Gastroesophageal sphincter (tissue), 4 donors: Measurements from ENCODE around the gene NEDD4L. TPM values are rescaled to one million over a fixed set of nuclear protein-coding genes. Genes with fewer than 3 reads are reported as not detected.
A peak's percentile ranks its signal among the peaks of the same experiment; 100 is the strongest.

ENCODE experiments used
- ATAC-seq: fragments of 150-250 bp; one replicate; pipeline ENCODE4 v1.9.1; 2016; ENCODE audit warnings: mild to moderate bottlenecking, moderate library complexity
- H3K27ac ChIP-seq, 4 donors: fragments of 200-600 bp; sonication (generic) in 3 of 4; 1 replicate in 3 of 4; 2 replicates in 1 of 4; pipeline ENCODE4 v1.5.1; 2016 to 2019
- H3K27me3 ChIP-seq: fragments of 200-600 bp; sonication (generic); one replicate; pipeline ENCODE4 v1.5.1; 2019
- H3K36me3 ChIP-seq, 2 donors: fragments of 200-600 bp; sonication (generic); one replicate each; pipeline ENCODE4 v1.5.1; 2019; ENCODE audit warnings: control low read depth in 1 of 2
- H3K4me1 ChIP-seq, 3 donors: fragments of 200-600 bp; sonication (generic); 1 replicate in 2 of 3; 2 replicates in 1 of 3; pipeline ENCODE4 v1.5.1; 2016 to 2019; ENCODE audit warnings: control low read depth in 2 of 3
- H3K4me3 ChIP-seq, 2 donors: fragments of 200-600 bp; sonication (generic); one replicate each; pipeline ENCODE4 v1.5.1; 2019; ENCODE audit warnings: mild to moderate bottlenecking in 1 of 2, moderate library complexity in 1 of 2
- H3K9me3 ChIP-seq, 3 donors: fragments of 200-600 bp; sonication (generic); one replicate each; pipeline ENCODE4 v1.5.1; 2017 to 2019; ENCODE audit warnings: control low read depth in 2 of 3
- EP300 ChIP-seq: sonication (generic); formaldehyde crosslinking; IDR thresholded peaks from one replicate; pipeline ENCODE4 v1.6.1; 2017; ENCODE audit warnings: antibody characterized with exemption, mild to moderate bottlenecking
- POLR2A ChIP-seq, 2 donors: fragments of 450-650 bp; IDR thresholded peaks; one replicate each; pipeline ENCODE4 v1.6.1; 2017; ENCODE audit warnings: antibody characterized with exemption in 2 of 2, mild to moderate bottlenecking in 2 of 2, moderate library complexity in 1 of 2
- POLR2AphosphoS5 ChIP-seq: sonication (generic); formaldehyde crosslinking; IDR thresholded peaks from one replicate; pipeline ENCODE4 v1.6.1; 2017; ENCODE audit warnings: antibody characterized with exemption
- WGBS, 2 donors: methylation state at CpG; one replicate each; pipeline ENCODE4 v1.1.5; 2018; ENCODE audit warnings: low coverage in 1 of 2; 5-methylcytosine and 5-hydroxymethylcytosine counted together
- total RNA-seq, 4 donors: library from RNA; depleted of rRNA; stranded (reverse); fragments of >200 nt; gene quantifications; one replicate each; pipeline ENCODE4 v1.1.0, GENCODE V29; 2016
- TF ChIP-seq, protein P1 (sequence below), 4 experiments: fragments of 200-600 bp in 2 of 4; fragments of 450-650 bp in 2 of 4; sonication (generic) in 1 of 4; IDR thresholded peaks; one replicate each; pipeline ENCODE4 v1.5.1; 2017 to 2019; ENCODE audit warnings: antibody characterized with exemption in 4 of 4, mild to moderate bottlenecking in 2 of 4, moderate library complexity in 2 of 4

NEDD4L gene
- total RNA-seq, 4 donors from 2014 or later, result 37.0 to 50.9 (median 43.0) TPM

DNA sequence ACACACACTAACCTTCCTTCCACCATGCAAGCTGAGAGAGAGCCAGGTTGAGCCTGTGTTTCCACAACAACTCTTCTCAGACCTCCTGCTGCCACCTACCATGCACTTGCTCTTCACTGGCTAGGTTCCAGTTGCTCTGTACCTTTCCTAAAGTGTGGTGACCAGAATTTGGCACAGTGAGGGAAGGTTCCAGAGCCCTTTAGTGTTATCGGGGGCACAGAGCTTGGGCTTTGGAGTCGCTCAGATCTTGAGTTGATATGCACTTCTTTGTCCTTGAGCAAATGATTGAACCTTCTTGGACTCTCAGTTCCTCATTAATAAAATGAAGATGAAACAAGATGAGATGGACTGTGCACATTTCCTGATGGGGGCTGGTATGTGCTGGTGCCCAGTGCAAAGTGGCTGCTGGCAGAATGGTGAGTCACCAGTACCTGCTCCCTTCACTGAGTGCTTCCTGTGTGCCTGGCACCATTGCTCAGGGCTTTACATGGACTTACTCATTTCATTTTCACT is 47.1 kb downstream of the NEDD4L start:
- TF ChIP-seq POLR2A (IDR thresholded peaks at IDR 0.05), result no peak
- TF ChIP-seq POLR2AphosphoS5, result no peak
- no peak for TF ChIP-seq EP300
- TF ChIP-seq, protein P1, sequence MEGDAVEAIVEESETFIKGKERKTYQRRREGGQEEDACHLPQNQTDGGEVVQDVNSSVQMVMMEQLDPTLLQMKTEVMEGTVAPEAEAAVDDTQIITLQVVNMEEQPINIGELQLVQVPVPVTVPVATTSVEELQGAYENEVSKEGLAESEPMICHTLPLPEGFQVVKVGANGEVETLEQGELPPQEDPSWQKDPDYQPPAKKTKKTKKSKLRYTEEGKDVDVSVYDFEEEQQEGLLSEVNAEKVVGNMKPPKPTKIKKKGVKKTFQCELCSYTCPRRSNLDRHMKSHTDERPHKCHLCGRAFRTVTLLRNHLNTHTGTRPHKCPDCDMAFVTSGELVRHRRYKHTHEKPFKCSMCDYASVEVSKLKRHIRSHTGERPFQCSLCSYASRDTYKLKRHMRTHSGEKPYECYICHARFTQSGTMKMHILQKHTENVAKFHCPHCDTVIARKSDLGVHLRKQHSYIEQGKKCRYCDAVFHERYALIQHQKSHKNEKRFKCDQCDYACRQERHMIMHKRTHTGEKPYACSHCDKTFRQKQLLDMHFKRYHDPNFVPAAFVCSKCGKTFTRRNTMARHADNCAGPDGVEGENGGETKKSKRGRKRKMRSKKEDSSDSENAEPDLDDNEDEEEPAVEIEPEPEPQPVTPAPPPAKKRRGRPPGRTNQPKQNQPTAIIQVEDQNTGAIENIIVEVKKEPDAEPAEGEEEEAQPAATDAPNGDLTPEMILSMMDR (IDR thresholded peaks at IDR 0.05), result no peak
- peaks cover 0 to 4% of the 10 kb centered on the region in 2 donors for H3K36me3 ChIP-seq
- WGBS, 2 donors, result 80% methylated on average over 2 of the region's 2 CpGs; no CpG with 5 or more reads in 1 of the 2 donors
- no peaks in the 10 kb centered on the region for H3K27me3 ChIP-seq
- ATAC-seq, result no peak
- H3K9me3 ChIP-seq, result peaks cover 0 to 6% (median 0%) of the 10 kb centered on the region in 3 donors
- no peaks in the 10 kb centered on the region for H3K4me1 ChIP-seq
- H3K4me3 ChIP-seq, result no peak overlapping the region
- H3K27ac ChIP-seq, result no peak overlapping the region

DNA sequence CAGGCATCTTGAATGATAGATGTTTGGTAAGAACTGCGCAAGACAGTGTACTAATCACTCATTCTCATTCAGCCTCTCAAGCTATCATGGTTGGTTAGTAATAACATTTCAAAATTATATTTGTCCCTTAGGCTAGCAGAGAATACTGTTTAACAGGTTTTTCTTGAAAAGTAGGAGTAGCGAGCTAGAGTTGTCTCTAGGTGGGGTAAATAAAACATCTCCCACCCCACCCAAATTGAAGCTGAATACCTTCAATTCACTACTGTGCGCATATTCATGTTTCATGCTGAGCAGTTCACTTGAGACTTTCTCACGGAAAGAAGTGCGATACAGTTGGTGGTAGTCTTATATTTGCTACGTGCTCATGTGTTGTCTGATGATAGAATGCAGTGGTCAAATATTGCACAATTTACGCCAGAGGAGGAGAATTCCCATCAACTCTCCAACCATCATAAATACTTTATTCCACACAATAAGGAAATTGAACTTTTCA is 49.3 kb downstream of the NEDD4L start:
- H3K36me3 ChIP-seq, result peaks cover 0 to 4% of the 10 kb centered on the region in 2 donors
- H3K4me3 ChIP-seq, result no peak overlapping the region
- ATAC-seq, result no peak
- no peaks in the 10 kb centered on the region for H3K9me3 ChIP-seq
- H3K27me3 ChIP-seq, result no peaks in the 10 kb centered on the region
- WGBS, 2 donors, result 95 to 97% methylated on average over 5 to 7 of the region's 7 CpGs
- no peak for TF ChIP-seq POLR2A (IDR thresholded peaks at IDR 0.05)
- no peak for TF ChIP-seq EP300
- H3K27ac ChIP-seq, result no peak overlapping the region
- H3K4me1 ChIP-seq, result peaks cover 0 to 9% (median 0%) of the 10 kb centered on the region in 3 donors

DNA sequence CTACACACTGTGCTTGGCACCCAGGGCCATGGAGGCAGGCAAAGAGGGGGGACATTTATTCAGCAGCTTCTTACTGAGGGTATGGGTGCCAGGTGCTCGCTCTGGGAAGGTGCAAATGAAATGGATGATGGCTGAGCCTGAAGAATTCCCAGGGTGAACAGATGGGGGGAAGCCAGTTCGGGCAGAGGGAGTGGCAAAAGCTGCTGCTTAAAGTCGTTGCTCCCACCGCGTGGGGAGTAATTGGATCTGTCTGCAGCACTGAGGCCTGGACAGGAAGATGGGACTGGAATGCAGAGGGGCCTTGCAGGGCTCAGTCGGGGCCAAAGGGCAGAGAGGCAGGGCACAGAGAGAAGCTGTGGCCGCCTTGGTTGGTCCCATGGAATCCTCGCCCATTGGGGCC is 51.2 kb downstream of the NEDD4L start:
- no peak for ATAC-seq
- Histone ChIP-seq H3K36me3 (peaks cover 0 to 4% of the 10 kb centered on the region in 2 donors), H3K27ac (no peak overlapping the region), H3K9me3 (no peaks in the 10 kb centered on the region), H3K27me3 (no peaks in the 10 kb centered on the region), H3K4me1 (peaks cover 0 to 9% (median 0%) of the 10 kb centered on the region in 3 donors), H3K4me3 (no peak overlapping the region)
- 78 to 100% methylated on average over 1 to 8 of the region's 8 CpGs for WGBS, 2 donors
- TF ChIP-seq POLR2AphosphoS5 (no peak), EP300 (no peak), POLR2A (IDR thresholded peaks at IDR 0.05) (no peak)

DNA sequence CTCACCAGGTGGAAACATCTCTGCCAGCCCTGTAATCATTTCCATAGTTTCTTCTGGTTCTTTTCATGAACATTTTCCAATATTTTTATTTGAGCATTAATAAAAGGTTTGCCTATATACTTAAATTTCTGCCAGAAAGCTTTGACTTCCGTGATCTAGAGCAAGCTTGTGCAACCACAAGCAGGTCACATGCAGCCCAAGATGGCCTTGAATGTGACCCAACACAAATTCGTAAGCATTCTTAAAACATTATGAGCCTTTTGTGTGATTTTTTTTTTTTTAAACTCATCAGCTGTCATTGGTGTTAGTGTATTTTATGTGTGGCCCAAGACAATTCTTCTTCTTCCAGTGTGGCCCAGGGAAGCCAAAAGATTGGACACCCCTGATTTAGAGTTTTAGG is 51.6 kb downstream of the NEDD4L start:
- Histone ChIP-seq H3K4me3 (no peak overlapping the region), H3K36me3 (peaks cover 0 to 4% of the 10 kb centered on the region in 2 donors), H3K27ac (no peak overlapping the region), H3K9me3 (no peaks in the 10 kb centered on the region), H3K4me1 (peaks cover 0 to 9% (median 0%) of the 10 kb centered on the region in 3 donors), H3K27me3 (no peaks in the 10 kb centered on the region)
- no peak for ATAC-seq
- TF ChIP-seq, protein P1 (IDR thresholded peaks at IDR 0.05), result no peak
- TF ChIP-seq POLR2A (IDR thresholded peaks at IDR 0.05) (no peak), EP300 (no peak), POLR2AphosphoS5 (no peak)
- 92% methylated on average over 2 of the region's 2 CpGs for WGBS, 2 donors

DNA sequence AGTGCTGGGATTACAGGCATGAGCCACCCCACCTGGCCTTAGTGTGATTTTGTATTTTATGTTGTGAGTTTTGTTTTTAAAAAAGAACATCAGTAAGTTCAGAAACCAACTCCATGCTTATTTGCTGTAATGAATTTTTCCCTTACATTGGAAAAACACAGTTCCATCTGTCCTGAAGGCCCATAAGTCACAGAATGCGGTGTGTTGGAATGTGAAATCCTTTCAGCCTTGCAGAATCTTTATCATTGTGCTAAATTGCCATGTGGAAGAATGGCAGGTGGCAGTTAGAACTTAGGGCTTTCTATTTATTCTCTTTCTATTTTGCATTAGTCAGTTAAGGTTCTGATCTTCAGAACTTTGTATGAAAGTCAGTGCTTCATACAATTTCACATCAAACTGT is 52.6 kb downstream of the NEDD4L start:
- no peaks in the 10 kb centered on the region for H3K27me3 ChIP-seq
- H3K27ac ChIP-seq, result no peak overlapping the region
- no peak for ATAC-seq
- peaks cover 0 to 4% of the 10 kb centered on the region in 2 donors for H3K36me3 ChIP-seq
- H3K4me3 ChIP-seq, result no peak overlapping the region
- 78 to 100% methylated on average over 1 of the region's 1 CpG for WGBS, 2 donors
- no peaks in the 10 kb centered on the region for H3K9me3 ChIP-seq
- no peak for TF ChIP-seq POLR2A (IDR thresholded peaks at IDR 0.05)
- peaks cover 0 to 9% (median 0%) of the 10 kb centered on the region in 3 donors for H3K4me1 ChIP-seq

DNA sequence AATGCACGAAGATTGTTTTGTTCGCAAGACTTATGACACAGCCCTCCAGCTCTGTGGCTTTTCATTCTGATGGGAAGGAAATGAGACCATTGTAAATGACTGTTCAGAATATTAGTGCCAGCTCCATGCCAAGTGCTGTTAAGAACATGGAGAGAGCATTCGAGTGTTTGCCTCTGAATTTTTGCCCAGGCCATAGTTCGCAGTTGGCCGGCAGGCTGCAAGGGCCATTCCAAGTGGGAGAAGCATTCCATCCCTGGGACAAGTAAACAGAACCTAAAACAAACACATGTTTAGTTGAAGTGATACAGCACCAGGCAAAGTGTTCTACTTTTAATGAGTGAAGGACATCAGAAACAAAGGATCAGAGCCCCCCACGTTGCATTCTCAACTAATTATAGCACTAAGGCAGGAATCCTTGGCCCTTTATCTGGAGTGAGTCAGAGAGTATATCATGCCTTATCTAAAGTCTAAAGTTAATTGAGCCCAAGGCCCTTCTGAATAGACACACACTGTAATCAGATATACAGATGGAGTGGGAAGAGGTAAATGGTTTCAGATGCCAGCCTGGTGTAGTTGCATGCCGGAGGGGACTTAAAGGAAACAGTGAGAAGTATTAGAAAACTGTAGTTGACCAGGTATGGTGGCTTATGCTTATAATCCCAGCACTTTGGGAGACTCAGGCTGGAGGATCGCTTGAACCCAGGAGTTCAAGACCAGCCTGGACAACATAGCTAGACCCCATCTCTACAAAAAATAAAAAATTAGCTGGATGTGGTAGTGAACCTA is 53.3 kb downstream of the NEDD4L start:
- WGBS, 2 donors, result 67 to 73% methylated on average over 5 of the region's 8 CpGs
- peak; percentile 21 for ATAC-seq
- H3K27me3 ChIP-seq, result no peaks in the 10 kb centered on the region
- peaks cover 0 to 4% of the 10 kb centered on the region in 2 donors for H3K36me3 ChIP-seq
- H3K9me3 ChIP-seq, result no peaks in the 10 kb centered on the region
- TF ChIP-seq POLR2A (IDR thresholded peaks at IDR 0.05), result no peak
- TF ChIP-seq, protein P1 (IDR thresholded peaks at IDR 0.05), result no peak
- TF ChIP-seq EP300, result no peak
- TF ChIP-seq POLR2AphosphoS5, result no peak
- H3K4me3 ChIP-seq, result no peak overlapping the region
- peak overlapping the region in 2 of 4 donors; percentile 5 for H3K27ac ChIP-seq
- peaks cover 0 to 9% (median 0%) of the 10 kb centered on the region in 3 donors for H3K4me1 ChIP-seq
